ENCODE data around the gene CPNE1.

Gene CPNE1

DNA sequence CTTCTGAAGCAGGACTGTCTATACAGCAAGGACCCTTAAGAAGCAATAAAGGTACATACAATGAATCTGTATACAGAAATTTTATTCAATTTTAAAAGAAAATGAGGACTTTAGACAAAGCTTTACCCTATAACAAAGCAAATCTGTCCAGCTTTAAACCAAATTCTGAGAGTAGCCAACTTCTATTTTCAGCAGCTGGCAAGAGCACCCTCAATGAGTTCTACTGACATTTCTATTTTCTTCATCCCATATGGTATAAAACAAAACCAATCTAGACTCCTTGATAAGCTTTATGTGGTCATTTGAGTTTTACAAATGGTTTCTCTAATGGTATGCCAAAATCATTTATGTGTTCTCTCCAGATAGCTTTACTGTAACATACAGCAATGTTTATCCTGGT lies 12.7 kb downstream of the CPNE1 start:
- Histone ChIP-seq H3K9me3 (ENCODE audit: low read depth, low read length) (no peaks in the 10 kb centered on the region), H3K4me3 (no peak overlapping the region), H3K36me3 (ENCODE audit: insufficient read depth, low read length) (peaks cover 89% of the 10 kb centered on the region), H3K9ac (ENCODE audit: insufficient read length) (no peak overlapping the region), H3K27ac (no peak overlapping the region)
- TF ChIP-seq EZH2 (IDR thresholded peaks at IDR 0.05) (no peak), POLR2AphosphoS5 (IDR thresholded peaks at IDR 0.05; ENCODE audit: borderline replicate concordance, low read depth, low read length) (no peak), FOXP2 (optimal IDR thresholded peaks at IDR 0.05; ENCODE audit: control extremely low read depth, extremely low read length, insufficient read depth) (no peak)
- DNase-seq (ENCODE audit: low read depth, low spot score): no peak

DNA sequence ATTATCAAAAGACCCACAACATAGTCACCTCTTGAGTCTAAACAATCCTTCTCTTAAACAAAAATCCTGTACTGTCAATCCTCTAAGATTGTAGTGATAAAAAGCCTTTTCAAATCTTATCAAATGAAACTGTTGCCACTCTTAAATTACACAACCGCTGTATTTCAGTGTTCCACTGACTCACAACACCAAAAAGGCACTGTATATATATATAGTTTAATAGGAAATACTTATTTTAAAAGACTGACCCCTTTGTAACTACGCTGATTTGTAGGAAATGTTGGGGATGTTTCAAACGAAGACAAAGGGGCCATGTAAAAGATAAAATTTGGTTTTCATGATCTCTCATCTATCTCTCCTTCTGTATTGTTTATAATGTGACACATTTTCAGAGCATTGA lies 14.1 kb downstream of the CPNE1 start:
- Histone ChIP-seq H3K9me3 (ENCODE audit: low read depth, low read length) (no peaks in the 10 kb centered on the region), H3K27ac (0 out of 2 replicates have a peak overlapping the region, but pooled peaks have one; percentile 16), H3K4me3 (no peak overlapping the region), H3K9ac (ENCODE audit: insufficient read length) (no peak overlapping the region), H3K36me3 (ENCODE audit: insufficient read depth, low read length) (peaks cover 78% of the 10 kb centered on the region)
- TF ChIP-seq FOXP2 (optimal IDR thresholded peaks at IDR 0.05; ENCODE audit: control extremely low read depth, extremely low read length, insufficient read depth) (no peak), POLR2AphosphoS5 (IDR thresholded peaks at IDR 0.05; ENCODE audit: borderline replicate concordance, low read depth, low read length) (no peak), EZH2 (IDR thresholded peaks at IDR 0.05) (no peak)
- DNase-seq (ENCODE audit: low read depth, low spot score): no peak

DNA sequence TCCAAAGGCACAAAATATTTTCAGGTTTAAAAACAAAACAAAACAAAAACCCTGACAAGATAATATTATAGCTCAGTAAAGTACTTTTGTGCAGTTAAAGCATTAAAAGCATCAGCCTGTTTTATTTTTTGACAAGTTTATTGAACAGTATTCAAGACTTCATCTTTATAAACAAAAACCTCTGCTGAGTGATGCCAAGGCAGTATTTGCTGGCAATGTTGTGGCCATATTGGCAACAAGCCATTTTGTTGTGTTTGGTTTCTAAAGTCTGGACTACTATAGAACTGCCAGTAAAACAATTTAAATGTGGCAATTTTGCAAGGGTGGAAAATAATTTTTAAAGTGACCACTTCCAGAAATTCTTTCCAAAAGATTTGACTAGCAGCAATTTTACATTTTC lies 15.9 kb downstream of the CPNE1 start:
- Histone ChIP-seq H3K9me3 (ENCODE audit: low read depth, low read length) (no peaks in the 10 kb centered on the region), H3K36me3 (ENCODE audit: insufficient read depth, low read length) (peaks cover 60% of the 10 kb centered on the region), H3K27ac (peak overlapping the region; percentile 5; the same call in 1 of the 2 replicates), H3K9ac (ENCODE audit: insufficient read length) (no peak overlapping the region), H3K4me3 (no peak overlapping the region)
- TF ChIP-seq POLR2AphosphoS5 (IDR thresholded peaks at IDR 0.05; ENCODE audit: borderline replicate concordance, low read depth, low read length): no peak
- no peak for TF ChIP-seq EZH2 (IDR thresholded peaks at IDR 0.05)
- TF ChIP-seq FOXP2 (optimal IDR thresholded peaks at IDR 0.05; ENCODE audit: control extremely low read depth, extremely low read length, insufficient read depth): no peak
- no peak for DNase-seq (ENCODE audit: low read depth, low spot score)

DNA sequence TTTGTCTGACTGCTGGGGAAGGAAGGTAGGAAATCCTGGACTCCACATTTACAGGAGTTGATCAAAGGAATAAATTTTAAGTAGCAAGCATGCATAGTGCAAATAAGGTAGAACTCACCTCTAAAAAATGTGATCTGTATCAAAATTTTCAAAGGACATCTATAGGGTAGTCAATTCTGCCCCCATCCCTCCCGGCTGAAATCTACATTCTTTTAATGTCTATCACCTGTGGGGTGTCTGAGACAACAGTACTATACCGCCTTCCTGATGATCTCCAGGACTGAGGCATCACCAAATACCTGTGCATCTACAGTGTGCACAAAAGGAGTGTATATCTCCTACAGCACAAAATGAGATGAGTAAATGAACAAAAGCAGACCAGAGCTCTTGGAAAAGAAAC lies 19.9 kb downstream of the CPNE1 start:
- Histone ChIP-seq H3K9me3 (ENCODE audit: low read depth, low read length) (no peaks in the 10 kb centered on the region), H3K4me3 (no peak overlapping the region), H3K27ac (no peak overlapping the region), H3K36me3 (ENCODE audit: insufficient read depth, low read length) (peaks cover 21% of the 10 kb centered on the region), H3K9ac (ENCODE audit: insufficient read length) (no peak overlapping the region)
- no peak for TF ChIP-seq FOXP2 (optimal IDR thresholded peaks at IDR 0.05; ENCODE audit: control extremely low read depth, extremely low read length, insufficient read depth)
- no peak for TF ChIP-seq POLR2AphosphoS5 (IDR thresholded peaks at IDR 0.05; ENCODE audit: borderline replicate concordance, low read depth, low read length)
- TF ChIP-seq EZH2 (IDR thresholded peaks at IDR 0.05): no peak
- DNase-seq (ENCODE audit: low read depth, low spot score): no peak

DNA sequence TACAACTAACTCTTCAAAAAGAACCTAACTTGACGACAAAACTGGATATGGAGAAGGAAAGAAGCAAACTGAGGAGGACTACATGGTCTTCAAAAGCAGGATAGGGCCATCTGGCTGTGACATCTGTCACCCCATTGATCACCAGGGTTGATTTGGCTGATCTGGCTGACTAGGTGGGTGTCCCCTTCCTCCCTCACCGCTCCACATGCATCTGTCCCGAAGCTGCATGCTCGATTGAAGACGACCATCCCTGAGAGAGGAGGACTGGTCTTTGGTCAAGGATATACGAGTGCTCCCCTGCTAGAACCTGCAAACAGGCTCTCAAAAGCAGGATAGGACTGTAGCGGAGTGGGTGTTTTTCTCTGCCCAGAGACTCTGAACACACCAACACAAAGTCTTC lies 21.7 kb downstream of the CPNE1 start:
- Histone ChIP-seq H3K9ac (ENCODE audit: insufficient read length) (no peak overlapping the region), H3K4me3 (no peak overlapping the region), H3K9me3 (ENCODE audit: low read depth, low read length) (no peaks in the 10 kb centered on the region), H3K36me3 (ENCODE audit: insufficient read depth, low read length) (peaks cover 4% of the 10 kb centered on the region; the same call in 1 of the 2 replicates), H3K27ac (no peak overlapping the region)
- TF ChIP-seq FOXP2 (optimal IDR thresholded peaks at IDR 0.05; ENCODE audit: control extremely low read depth, extremely low read length, insufficient read depth) (no peak), EZH2 (IDR thresholded peaks at IDR 0.05) (no peak), POLR2AphosphoS5 (IDR thresholded peaks at IDR 0.05; ENCODE audit: borderline replicate concordance, low read depth, low read length) (no peak)
- DNase-seq (ENCODE audit: low read depth, low spot score): no peak

DNA sequence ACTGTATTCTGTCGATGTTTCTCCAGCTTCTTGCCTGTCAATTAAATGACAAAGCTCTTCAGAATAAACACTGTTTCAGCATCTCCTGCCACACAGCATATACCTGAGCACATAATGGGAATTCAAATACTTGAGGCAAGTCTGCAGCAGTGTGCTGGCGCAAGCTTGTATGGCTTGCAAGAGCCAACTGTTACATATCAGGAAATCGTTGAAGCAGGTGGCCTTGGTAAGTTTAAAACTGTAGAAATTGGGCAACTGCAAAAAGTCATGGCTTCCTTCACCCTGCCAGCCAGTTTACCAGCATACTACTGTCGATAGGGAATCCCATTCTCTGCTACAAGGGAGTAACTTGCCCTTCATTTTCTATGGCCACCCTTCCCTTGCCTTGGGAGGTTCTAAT lies 23.0 kb downstream of the CPNE1 start:
- peak overlapping the region; percentile 26; the same call in 1 of the 2 replicates for H3K27ac ChIP-seq
- TF ChIP-seq FOXP2 (optimal IDR thresholded peaks at IDR 0.05; ENCODE audit: control extremely low read depth, extremely low read length, insufficient read depth) (no peak), EZH2 (IDR thresholded peaks at IDR 0.05) (no peak), POLR2AphosphoS5 (IDR thresholded peaks at IDR 0.05; ENCODE audit: borderline replicate concordance, low read depth, low read length) (no peak; the same call in 1 of the 2 replicates)
- DNase-seq (ENCODE audit: low read depth, low spot score): no peak
- no peak overlapping the region for H3K4me3 ChIP-seq
- peaks cover 3% of the 10 kb centered on the region; the same call in 1 of the 2 replicates for H3K36me3 ChIP-seq (ENCODE audit: insufficient read depth, low read length)
- H3K9ac ChIP-seq (ENCODE audit: insufficient read length): no peak overlapping the region
- no peaks in the 10 kb centered on the region for H3K9me3 ChIP-seq (ENCODE audit: low read depth, low read length)

DNA sequence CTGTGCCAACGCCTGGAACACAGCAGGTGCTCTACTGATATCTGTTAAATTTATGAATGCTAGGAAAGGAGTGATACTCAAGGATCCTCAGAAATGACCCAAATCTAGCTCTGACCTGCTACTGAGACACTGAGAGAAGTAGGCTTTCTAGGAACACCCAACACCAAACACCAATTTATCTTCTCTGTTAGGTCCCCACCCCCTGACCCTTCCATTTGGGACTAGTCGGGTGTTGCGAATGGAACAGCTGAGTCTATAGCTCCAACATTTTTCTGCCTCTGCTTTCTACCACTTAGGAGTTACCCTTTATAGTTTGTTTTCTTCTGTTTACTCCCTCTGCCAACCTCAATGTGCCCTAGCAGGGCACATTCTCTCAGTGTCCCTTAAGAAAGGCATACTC lies 24.0 kb downstream of the CPNE1 start:
- Histone ChIP-seq H3K36me3 (ENCODE audit: insufficient read depth, low read length) (no peaks in the 10 kb centered on the region; the same call in 1 of the 2 replicates), H3K9ac (ENCODE audit: insufficient read length) (no peak overlapping the region), H3K9me3 (ENCODE audit: low read depth, low read length) (no peaks in the 10 kb centered on the region), H3K4me3 (no peak overlapping the region), H3K27ac (0 out of 2 replicates have a peak overlapping the region, but pooled peaks have one; percentile 44)
- no peak for DNase-seq (ENCODE audit: low read depth, low spot score)
- TF ChIP-seq EZH2 (IDR thresholded peaks at IDR 0.05) (no peak), POLR2AphosphoS5 (IDR thresholded peaks at IDR 0.05; ENCODE audit: borderline replicate concordance, low read depth, low read length) (no peak), FOXP2 (optimal IDR thresholded peaks at IDR 0.05; ENCODE audit: control extremely low read depth, extremely low read length, insufficient read depth) (no peak)

DNA sequence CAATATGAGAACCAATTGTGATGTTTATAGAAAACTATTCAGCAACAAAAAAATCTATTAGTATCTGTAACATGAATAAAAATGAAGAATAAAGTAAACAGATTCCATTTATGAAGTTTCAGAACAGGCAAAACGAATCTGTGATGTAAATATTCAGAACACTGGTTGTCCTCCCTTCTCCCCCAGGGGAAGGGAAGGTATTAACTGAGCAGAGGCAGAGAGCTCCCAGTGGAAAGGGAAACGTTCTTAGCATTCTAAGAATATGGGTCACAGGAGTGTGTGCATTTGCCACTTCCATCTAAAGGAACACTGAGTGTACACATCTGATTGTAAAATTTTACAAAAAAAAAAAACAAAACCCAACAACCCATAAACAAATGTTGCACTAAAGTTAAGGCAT lies 25.9 kb downstream of the CPNE1 start:
- no peaks in the 10 kb centered on the region for H3K9me3 ChIP-seq (ENCODE audit: low read depth, low read length)
- H3K36me3 ChIP-seq (ENCODE audit: insufficient read depth, low read length): no peaks in the 10 kb centered on the region; the same call in 1 of the 2 replicates
- H3K27ac ChIP-seq: 0 out of 2 replicates have a peak overlapping the region, but pooled peaks have one; percentile 27
- H3K9ac ChIP-seq (ENCODE audit: insufficient read length): no peak overlapping the region
- no peak overlapping the region for H3K4me3 ChIP-seq
- TF ChIP-seq POLR2AphosphoS5 (IDR thresholded peaks at IDR 0.05; ENCODE audit: borderline replicate concordance, low read depth, low read length) (no peak), EZH2 (IDR thresholded peaks at IDR 0.05) (no peak), FOXP2 (optimal IDR thresholded peaks at IDR 0.05; ENCODE audit: control extremely low read depth, extremely low read length, insufficient read depth) (no peak)
- no peak for DNase-seq (ENCODE audit: low read depth, low spot score)

DNA sequence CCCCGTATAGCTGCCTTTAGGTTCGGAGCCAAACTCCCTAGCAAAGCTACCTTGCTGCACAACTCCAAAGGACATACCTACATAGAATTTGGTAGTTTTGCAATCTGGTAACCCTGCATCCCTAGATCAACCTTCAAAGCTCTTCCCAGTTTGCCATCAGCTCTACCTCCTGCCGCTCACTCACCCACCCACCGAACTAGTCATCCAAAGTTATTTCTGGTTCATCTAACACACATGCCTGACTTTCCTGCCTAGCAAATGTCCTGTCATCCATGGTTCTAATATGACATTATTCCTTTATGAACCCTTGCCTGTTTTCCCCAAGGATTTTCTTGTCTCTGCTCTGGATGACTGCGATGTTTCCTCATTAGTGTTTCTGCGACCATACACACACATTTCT lies 27.4 kb downstream of the CPNE1 start:
- Histone ChIP-seq H3K9ac (ENCODE audit: insufficient read length) (no peak overlapping the region), H3K36me3 (ENCODE audit: insufficient read depth, low read length) (peaks cover 4% of the 10 kb centered on the region; the same call in 1 of the 2 replicates), H3K27ac (no peak overlapping the region), H3K9me3 (ENCODE audit: low read depth, low read length) (no peaks in the 10 kb centered on the region), H3K4me3 (no peak overlapping the region)
- TF ChIP-seq EZH2 (IDR thresholded peaks at IDR 0.05): no peak
- no peak for TF ChIP-seq POLR2AphosphoS5 (IDR thresholded peaks at IDR 0.05; ENCODE audit: borderline replicate concordance, low read depth, low read length)
- TF ChIP-seq FOXP2 (optimal IDR thresholded peaks at IDR 0.05; ENCODE audit: control extremely low read depth, extremely low read length, insufficient read depth): no peak
- DNase-seq (ENCODE audit: low read depth, low spot score): no peak

All from SK-N-MC (cell line).